Sigmoid colon (tissue), 7 donors: Measurements from ENCODE around the gene YIPF1. TPM values are rescaled to one million over a fixed set of nuclear protein-coding genes. Genes with fewer than 3 reads are reported as not detected.

Experiments used
- DNase-seq: peaks from one replicate; pipeline ENCODE4 v3.0.0-alpha.2; 2019
- H3K27ac ChIP-seq, 4 donors: fragments of 200-600 bp; sonication (generic); one replicate each; pipeline ENCODE4 v1.5.1; 2016 to 2019; ENCODE audit warnings: mild to moderate bottlenecking in 1 of 4
- H3K27me3 ChIP-seq, 3 donors: fragments of 200-600 bp; sonication (generic); one replicate each; pipeline ENCODE4 v1.5.1; 2019; ENCODE audit warnings: mild to moderate bottlenecking in 1 of 3
- H3K36me3 ChIP-seq, 4 donors: fragments of 200-600 bp; sonication (generic); one replicate each; pipeline ENCODE4 v1.5.1; 2016 to 2019
- H3K4me1 ChIP-seq, 4 donors: fragments of 200-600 bp; sonication (generic); one replicate each; pipeline ENCODE4 v1.5.1; 2017 to 2019
- H3K4me3 ChIP-seq, 4 donors: fragments of 200-600 bp; sonication (generic); one replicate each; pipeline ENCODE4 v1.5.1; 2017 to 2019; ENCODE audit warnings: mild to moderate bottlenecking in 2 of 4, moderate library complexity in 1 of 4
- H3K9me3 ChIP-seq, 4 donors: fragments of 200-600 bp in 3 of 4; sonication (generic) in 3 of 4; one replicate each; pipeline versions ENCODE4 v1.5.1 to v1.6.1; 2013 to 2019
- CTCF ChIP-seq, 4 experiments: fragments of 450-650 bp in 3 of 4; fragments of 200-600 bp in 1 of 4; IDR thresholded peaks; one replicate each; pipeline ENCODE4 v1.5.1; 2016 to 2019; ENCODE audit warnings: antibody characterized with exemption in 4 of 4, mild to moderate bottlenecking in 3 of 4, moderate library complexity in 2 of 4
- EP300 ChIP-seq, 4 donors: sonication (generic); formaldehyde crosslinking; IDR thresholded peaks; one replicate each; pipeline ENCODE4 v1.6.1; 2017; ENCODE audit warnings: antibody characterized with exemption in 4 of 4
- POLR2A ChIP-seq, 2 donors: fragments of 450-650 bp; IDR thresholded peaks; one replicate each; pipeline ENCODE4 v1.6.1; 2016; ENCODE audit warnings: antibody characterized with exemption in 2 of 2, mild to moderate bottlenecking in 2 of 2, moderate library complexity in 2 of 2
- POLR2AphosphoS5 ChIP-seq, 4 donors: sonication (generic); formaldehyde crosslinking; IDR thresholded peaks; one replicate each; pipeline ENCODE4 v1.6.1; 2017; ENCODE audit warnings: antibody characterized with exemption in 4 of 4
- WGBS, 2 donors: extraction: QIAGEN DNeasy Blood & Tissue Kit; methylation state at CpG; one replicate each; pipeline ENCODE4 v1.1.7; 2013; 5-methylcytosine and 5-hydroxymethylcytosine counted together
- intact Hi-C: fragments of 100-400 bp; cut with DNase I; formaldehyde crosslinking; loops from one replicate; pipeline ENCODE4 v1.15.1; 2023
- polyA plus RNA-seq, 3 donors: library from polyadenylated mRNA; stranded (reverse); fragments of 200-250 nt; gene quantifications; one replicate each; pipeline ENCODE4 v1.2.3, GENCODE V29; 2013
- total RNA-seq, 4 donors: library from RNA; depleted of rRNA; stranded (reverse); fragments of >200 nt; gene quantifications; one replicate each; pipeline ENCODE4 v1.1.0, GENCODE V29; 2016
- donor health status: healthy with polysubstance abuse.
- donor health status: Bipolar disorder and iron deficiency.
- donor health status: healthy.

Gene YIPF1
- total and polyA plus RNA-seq, 7 donors, result 13.3 to 28.0 (median 23.3) TPM

- TF ChIP-seq POLR2AphosphoS5 (IDR thresholded peaks at IDR 0.05) (no peak), CTCF (IDR thresholded peaks at IDR 0.05) (no peak), EP300 (IDR thresholded peaks at IDR 0.05) (no peak), POLR2A (IDR thresholded peaks at IDR 0.05) (no peak)
- Histone ChIP-seq H3K9me3 (no peaks in the 10 kb centered on the region), H3K27ac (peak overlapping the region; percentile 56 to 65 (median 60)), H3K4me3 (no peak overlapping the region), H3K4me1 (peaks cover 0 to 46% (median 35%) of the 10 kb centered on the region in 4 donors), H3K27me3 (no peaks in the 10 kb centered on the region), H3K36me3 (no peaks in the 10 kb centered on the region)
- intact Hi-C loops, result loop anchor here (5.0 kb wide), 1 partner anchor 156 kb away; the partner anchor contains the start of genes TCEANC2 and TMEM59
- 70 to 72% methylated on average over 2 of the region's 2 CpGs for WGBS, 2 donors
- DNase-seq, result no peak
Observed at GRCh38 chr1:53896635-53897229, 7.1 kb upstream of the YIPF1 start.

DNA sequence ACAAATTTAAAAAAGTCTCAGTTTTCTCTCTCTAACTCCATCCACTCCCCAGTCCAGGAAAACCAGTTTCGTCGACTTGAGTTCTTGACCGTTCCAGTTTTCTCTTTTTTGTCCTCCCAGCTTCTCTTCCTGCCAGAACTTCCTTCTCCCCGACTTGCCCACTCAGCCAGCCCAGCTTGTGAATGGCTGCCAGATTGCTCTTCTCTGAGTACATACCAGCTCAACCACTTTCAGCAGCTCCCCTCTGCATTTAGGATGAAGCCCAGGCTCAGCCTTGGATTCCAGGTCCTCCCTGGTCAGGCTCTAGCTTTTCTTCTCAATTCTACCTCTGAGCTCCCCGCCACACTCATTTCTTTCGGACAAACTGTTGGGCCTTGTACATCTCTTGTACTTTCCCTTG lies 5.8 kb upstream of the YIPF1 start:
- Histone ChIP-seq H3K4me3 (no peak overlapping the region), H3K27me3 (no peaks in the 10 kb centered on the region), H3K27ac (no peak overlapping the region), H3K36me3 (no peaks in the 10 kb centered on the region), H3K9me3 (no peaks in the 10 kb centered on the region), H3K4me1 (peaks cover 0 to 48% (median 39%) of the 10 kb centered on the region in 4 donors)
- 71 to 88% methylated on average over 6 of the region's 6 CpGs for WGBS, 2 donors
- intact Hi-C loops, result loop anchor here (5.0 kb wide), 1 partner anchor 157 kb away; the partner anchor contains the start of genes TCEANC2 and TMEM59
- DNase-seq, result no peak
- TF ChIP-seq CTCF (IDR thresholded peaks at IDR 0.05) (no peak), EP300 (IDR thresholded peaks at IDR 0.05) (no peak)

DNA sequence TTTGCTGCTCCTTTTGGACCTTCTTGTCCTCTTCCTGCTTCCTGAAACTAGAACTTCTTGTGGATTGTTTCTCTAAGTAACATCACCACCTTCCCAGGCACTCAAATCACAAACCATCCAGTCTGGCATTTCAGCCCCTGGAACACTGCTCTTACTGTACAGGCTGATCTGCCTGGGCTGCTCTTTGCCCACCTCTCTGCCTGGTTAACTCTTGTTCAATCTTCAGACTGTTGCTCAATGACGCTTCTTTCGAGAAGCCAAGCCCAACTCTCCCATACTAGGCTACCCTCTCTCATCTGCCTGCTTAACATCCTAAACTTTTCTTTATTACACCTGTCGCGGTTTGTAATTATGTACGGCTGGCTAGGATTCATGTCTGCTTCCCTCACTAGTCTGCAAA lies 5.0 kb upstream of the YIPF1 start:
- WGBS, 2 donors, result 79 to 94% methylated on average over 5 of the region's 5 CpGs
- H3K36me3 ChIP-seq, result no peaks in the 10 kb centered on the region
- intact Hi-C loops, result loop anchor here (5.0 kb wide), 1 partner anchor 158 kb away; the partner anchor contains the start of genes TCEANC2 and TMEM59
- no peaks in the 10 kb centered on the region for H3K27me3 ChIP-seq
- TF ChIP-seq POLR2AphosphoS5 (IDR thresholded peaks at IDR 0.05) (no peak), CTCF (IDR thresholded peaks at IDR 0.05) (no peak), EP300 (IDR thresholded peaks at IDR 0.05) (no peak), POLR2A (IDR thresholded peaks at IDR 0.05) (no peak)
- H3K9me3 ChIP-seq, result no peaks in the 10 kb centered on the region
- H3K27ac ChIP-seq, result no peak overlapping the region
- DNase-seq, result no peak
- H3K4me1 ChIP-seq, result peaks cover 0 to 51% (median 41%) of the 10 kb centered on the region in 4 donors
- no peak overlapping the region for H3K4me3 ChIP-seq

- Histone ChIP-seq H3K9me3 (no peaks in the 10 kb centered on the region), H3K27ac (no peak within 1 kb of the TSS), H3K4me1 (peaks cover 0 to 49% (median 37%) of the 10 kb centered on the region in 4 donors), H3K4me3 (no peak within 1 kb of the TSS), H3K27me3 (no peaks in the 10 kb centered on the region), H3K36me3 (no peaks in the 10 kb centered on the region)
- 72 to 82% methylated on average over 14 of the region's 14 CpGs for WGBS, 2 donors
- no peak for TF ChIP-seq CTCF (IDR thresholded peaks at IDR 0.05)
- TF ChIP-seq POLR2A (IDR thresholded peaks at IDR 0.05), result no peak
- no peak for TF ChIP-seq EP300 (IDR thresholded peaks at IDR 0.05)
- TF ChIP-seq POLR2AphosphoS5 (IDR thresholded peaks at IDR 0.05), result no peak
- no peak for DNase-seq
- intact Hi-C loops, result no loop called here
Observed at GRCh38 chr1:53893999-53894636, 4.5 kb upstream of the YIPF1 start, which contains the start of gene DIO1. DIO1 (plus strand) TSS chr1:53894187; CDS start chr1:53894211, 24 bp downstream.
